ENCODE measurements around the gene PKMYT1.

DNA sequence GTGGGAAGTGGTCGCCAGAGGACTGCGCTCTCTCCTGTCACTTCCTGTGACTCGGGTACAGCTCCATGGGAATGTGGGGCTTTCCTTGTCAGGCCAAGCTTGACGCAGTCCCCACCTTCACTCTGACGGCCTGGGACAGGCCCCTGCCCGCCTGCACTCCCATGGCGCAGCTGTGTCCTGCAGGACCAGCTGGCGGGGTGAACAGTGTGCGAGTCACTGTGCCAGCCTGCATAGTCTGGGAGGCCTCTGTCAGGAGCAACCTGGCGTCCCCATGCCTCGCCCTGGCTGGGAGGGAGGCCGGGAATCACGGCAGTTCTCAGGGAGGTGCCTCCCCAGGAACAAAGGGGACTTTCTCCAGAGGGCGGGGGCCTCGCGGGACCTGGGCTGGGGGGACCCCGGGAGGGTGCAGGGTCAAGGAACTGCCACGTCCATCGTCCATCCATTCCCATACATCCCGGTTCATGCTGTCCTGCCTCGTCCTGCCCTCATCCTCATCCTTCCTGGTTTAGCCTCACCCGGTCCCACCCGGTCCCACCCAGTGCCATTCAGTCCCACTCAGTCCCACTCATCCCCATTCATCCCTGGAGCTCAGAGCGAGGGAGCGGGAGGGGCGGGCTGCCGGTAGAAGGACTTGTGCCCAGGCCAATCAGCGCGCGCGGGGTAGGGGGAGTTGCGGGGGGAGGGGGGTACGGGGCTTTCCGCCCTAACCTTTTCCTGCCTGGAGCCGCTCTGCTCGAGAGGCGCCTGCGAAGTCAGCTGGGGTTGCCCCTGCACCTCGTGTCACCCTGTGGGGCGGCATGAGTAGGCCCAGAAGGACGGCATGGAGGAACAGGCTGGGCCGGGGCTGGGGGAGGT is 55.1 kb downstream of the PKMYT1 start:
- TF ChIP-seq CTCF (IDR thresholded peaks at IDR 0.05; ENCODE audit: low read depth, low read length) (no peak), MAX (IDR thresholded peaks at IDR 0.05; ENCODE audit: low read depth, low read length) (no peak)
